Measurements from ENCODE around the gene GNB5.

Gene GNB5

DNA sequence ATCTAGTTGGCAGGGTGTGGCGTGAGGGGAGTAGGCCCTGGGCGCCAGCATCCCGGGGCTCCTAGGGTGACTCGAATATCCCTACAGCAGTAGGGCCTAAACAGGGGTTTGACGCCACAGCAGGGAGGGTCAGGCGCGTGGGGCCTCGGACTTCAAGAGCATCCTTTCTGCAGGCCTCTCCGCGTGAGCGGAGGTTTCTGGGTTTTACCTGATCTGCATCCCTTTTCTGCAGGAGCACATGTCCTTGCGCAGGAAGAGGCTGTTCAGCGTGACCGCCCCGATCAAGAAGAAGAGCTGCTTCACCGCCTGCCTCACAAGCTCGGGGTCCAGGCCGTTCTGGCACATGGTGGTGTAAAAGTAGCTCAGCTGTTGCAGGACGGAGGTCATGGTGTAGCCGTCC, 13.5 kb upstream of the GNB5 start:
- H3K9me3 ChIP-seq (ENCODE audit: control insufficient read depth, low read length): no peaks in the 10 kb centered on the region
- no peak overlapping the region for H3K4me3 ChIP-seq (ENCODE audit: low read length)
- no peak overlapping the region for H3K9ac ChIP-seq (ENCODE audit: low read length)
- no peaks in the 10 kb centered on the region for H3K4me1 ChIP-seq (ENCODE audit: control insufficient read depth, insufficient read depth, low read length)
- H3K36me3 ChIP-seq (ENCODE audit: control insufficient read depth, insufficient read depth, low read length): peaks cover 9% of the 10 kb centered on the region
- no peaks in the 10 kb centered on the region for H3K27me3 ChIP-seq (ENCODE audit: control insufficient read depth, insufficient read depth, low read length)

DNA sequence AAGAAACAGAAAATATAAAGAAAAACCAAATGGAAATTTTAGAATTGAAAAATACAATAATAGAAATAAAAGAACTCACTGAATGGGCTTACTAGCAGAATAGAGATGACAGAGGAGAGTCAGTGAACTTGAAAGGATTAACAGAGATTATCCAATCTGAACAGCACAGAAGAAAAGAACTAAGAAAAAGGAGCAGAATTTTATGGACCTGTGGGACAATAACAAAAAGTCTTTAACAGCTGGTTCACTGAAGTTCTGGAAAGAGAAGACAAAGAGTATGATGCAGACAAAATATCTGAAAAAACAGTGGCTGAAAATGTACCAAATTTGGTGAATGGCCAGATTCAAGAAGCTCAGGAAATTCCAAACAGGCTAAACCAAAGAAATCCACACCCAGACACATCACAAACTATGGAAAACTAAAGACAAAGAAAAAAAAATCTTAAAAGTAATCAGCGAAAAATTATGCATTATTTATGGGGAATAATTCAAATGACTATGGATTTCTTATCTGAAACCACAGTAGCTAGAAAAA, 9.7 kb upstream of the GNB5 start:
- Histone ChIP-seq H3K9me3 (ENCODE audit: control insufficient read depth, low read length) (no peaks in the 10 kb centered on the region), H3K4me1 (ENCODE audit: control insufficient read depth, insufficient read depth, low read length) (no peaks in the 10 kb centered on the region), H3K4me3 (ENCODE audit: low read length) (no peak overlapping the region), H3K36me3 (ENCODE audit: control insufficient read depth, insufficient read depth, low read length) (peaks cover 5% of the 10 kb centered on the region), H3K9ac (ENCODE audit: low read length) (no peak overlapping the region), H3K27me3 (ENCODE audit: control insufficient read depth, insufficient read depth, low read length) (no peaks in the 10 kb centered on the region)

GRCh38 chr15:52199271-52199670, 8.1 kb upstream of the GNB5 start:
- no peaks in the 10 kb centered on the region for H3K9me3 ChIP-seq (ENCODE audit: control insufficient read depth, low read length)
- peaks cover 2% of the 10 kb centered on the region for H3K36me3 ChIP-seq (ENCODE audit: control insufficient read depth, insufficient read depth, low read length)

GRCh38 chr15:52196891-52197290, 5.7 kb upstream of the GNB5 start:
- H3K36me3 ChIP-seq (ENCODE audit: control insufficient read depth, insufficient read depth, low read length): no peaks in the 10 kb centered on the region

More at GRCh38 chr15:52199271-52199670, 8.1 kb upstream of the GNB5 start:
- H3K4me3 ChIP-seq (ENCODE audit: low read length): no peak overlapping the region
- H3K9ac ChIP-seq (ENCODE audit: low read length): no peak overlapping the region
- H3K27me3 ChIP-seq (ENCODE audit: control insufficient read depth, insufficient read depth, low read length): no peaks in the 10 kb centered on the region
- H3K4me1 ChIP-seq (ENCODE audit: control insufficient read depth, insufficient read depth, low read length): no peaks in the 10 kb centered on the region

DNA sequence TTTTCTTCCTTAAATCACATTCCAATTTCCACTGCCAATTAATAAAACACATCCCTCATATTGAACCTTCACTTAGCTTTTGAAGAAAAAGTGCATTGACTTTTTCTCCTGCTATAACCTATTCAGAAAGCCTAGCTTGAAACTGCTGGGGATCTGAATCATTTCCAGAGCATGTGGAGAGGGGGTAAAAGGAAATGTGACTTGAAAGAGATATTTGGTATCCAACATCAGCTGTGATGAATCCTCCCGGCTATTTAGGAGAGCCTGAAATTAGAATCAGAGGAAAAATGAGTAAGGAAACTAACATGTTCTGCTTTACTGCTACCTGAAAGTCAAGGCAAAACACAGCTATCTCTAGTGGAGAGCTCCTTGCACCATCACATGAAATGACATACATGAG, 2.6 kb upstream of the GNB5 start:
- H3K9me3 ChIP-seq (ENCODE audit: control insufficient read depth, low read length): no peaks in the 10 kb centered on the region

More at GRCh38 chr15:52196891-52197290, 5.7 kb upstream of the GNB5 start:
- Histone ChIP-seq H3K9me3 (ENCODE audit: control insufficient read depth, low read length) (no peaks in the 10 kb centered on the region), H3K4me3 (ENCODE audit: low read length) (no peak overlapping the region), H3K4me1 (ENCODE audit: control insufficient read depth, insufficient read depth, low read length) (no peaks in the 10 kb centered on the region), H3K27me3 (ENCODE audit: control insufficient read depth, insufficient read depth, low read length) (no peaks in the 10 kb centered on the region), H3K9ac (ENCODE audit: low read length) (no peak overlapping the region)

GRCh38 chr15:52193321-52193720, 2.1 kb upstream of the GNB5 start:
- H3K36me3 ChIP-seq (ENCODE audit: control insufficient read depth, insufficient read depth, low read length): no peaks in the 10 kb centered on the region
- no peaks in the 10 kb centered on the region for H3K9me3 ChIP-seq (ENCODE audit: control insufficient read depth, low read length)
- H3K4me1 ChIP-seq (ENCODE audit: control insufficient read depth, insufficient read depth, low read length): no peaks in the 10 kb centered on the region
- no peaks in the 10 kb centered on the region for H3K27me3 ChIP-seq (ENCODE audit: control insufficient read depth, insufficient read depth, low read length)
- no peak overlapping the region for H3K4me3 ChIP-seq (ENCODE audit: low read length)
- H3K9ac ChIP-seq (ENCODE audit: low read length): no peak overlapping the region

More for the DNA sequence above, 2.6 kb upstream of the GNB5 start:
- Histone ChIP-seq H3K9ac (ENCODE audit: low read length) (no peak overlapping the region), H3K36me3 (ENCODE audit: control insufficient read depth, insufficient read depth, low read length) (no peaks in the 10 kb centered on the region), H3K27me3 (ENCODE audit: control insufficient read depth, insufficient read depth, low read length) (no peaks in the 10 kb centered on the region), H3K4me3 (ENCODE audit: low read length) (no peak overlapping the region), H3K4me1 (ENCODE audit: control insufficient read depth, insufficient read depth, low read length) (no peaks in the 10 kb centered on the region)

- no peak overlapping the region for H3K4me3 ChIP-seq (ENCODE audit: low read length)
- H3K36me3 ChIP-seq (ENCODE audit: control insufficient read depth, insufficient read depth, low read length): no peaks in the 10 kb centered on the region
- peaks cover 9% of the 10 kb centered on the region for H3K4me1 ChIP-seq (ENCODE audit: control insufficient read depth, insufficient read depth, low read length)
- H3K9me3 ChIP-seq (ENCODE audit: control insufficient read depth, low read length): no peaks in the 10 kb centered on the region
- no peaks in the 10 kb centered on the region for H3K27me3 ChIP-seq (ENCODE audit: control insufficient read depth, insufficient read depth, low read length)
- H3K9ac ChIP-seq (ENCODE audit: low read length): no peak overlapping the region
These were observed 4.3 kb downstream of the GNB5 start for GRCh38 chr15:52186651-52187486.

DNA sequence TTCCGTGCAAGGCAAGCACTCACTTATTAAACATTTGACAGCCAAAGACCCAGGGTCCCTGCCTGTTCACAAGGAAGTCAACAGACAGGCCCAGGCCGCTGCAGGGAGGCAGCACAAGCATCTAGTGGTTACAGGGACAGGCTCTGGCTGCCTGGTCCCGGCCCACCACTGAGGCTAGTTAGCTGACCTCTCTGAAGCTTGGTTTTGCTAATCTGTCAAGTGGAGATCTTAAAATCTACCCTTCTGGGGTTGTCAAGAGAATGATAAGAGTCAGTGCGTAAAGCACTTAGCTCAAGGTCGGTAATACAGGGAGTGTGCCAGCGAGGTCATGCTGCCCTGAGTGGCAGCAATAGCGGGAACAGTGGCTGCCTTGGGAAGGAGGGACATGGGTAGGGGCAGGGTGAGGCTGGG, 6.0 kb downstream of the GNB5 start:
- peaks cover 13% of the 10 kb centered on the region for H3K4me1 ChIP-seq (ENCODE audit: control insufficient read depth, insufficient read depth, low read length)
- no peaks in the 10 kb centered on the region for H3K36me3 ChIP-seq (ENCODE audit: control insufficient read depth, insufficient read depth, low read length)

GRCh38 chr15:52184721-52185120, 6.5 kb downstream of the GNB5 start:
- H3K27me3 ChIP-seq (ENCODE audit: control insufficient read depth, insufficient read depth, low read length): peaks cover 6% of the 10 kb centered on the region
- H3K4me3 ChIP-seq (ENCODE audit: low read length): no peak overlapping the region
- no peaks in the 10 kb centered on the region for H3K36me3 ChIP-seq (ENCODE audit: control insufficient read depth, insufficient read depth, low read length)
- no peak overlapping the region for H3K9ac ChIP-seq (ENCODE audit: low read length)
- H3K9me3 ChIP-seq (ENCODE audit: control insufficient read depth, low read length): no peaks in the 10 kb centered on the region
- peaks cover 13% of the 10 kb centered on the region for H3K4me1 ChIP-seq (ENCODE audit: control insufficient read depth, insufficient read depth, low read length)

More for the DNA sequence above, 6.0 kb downstream of the GNB5 start:
- Histone ChIP-seq H3K9ac (ENCODE audit: low read length) (no peak overlapping the region), H3K9me3 (ENCODE audit: control insufficient read depth, low read length) (no peaks in the 10 kb centered on the region), H3K27me3 (ENCODE audit: control insufficient read depth, insufficient read depth, low read length) (peaks cover 6% of the 10 kb centered on the region), H3K4me3 (ENCODE audit: low read length) (no peak overlapping the region)

GRCh38 chr15:52183562-52184173, 7.5 kb downstream of the GNB5 start:
- no peaks in the 10 kb centered on the region for H3K9me3 ChIP-seq (ENCODE audit: control insufficient read depth, low read length)
- H3K4me1 ChIP-seq (ENCODE audit: control insufficient read depth, insufficient read depth, low read length): peaks cover 18% of the 10 kb centered on the region
- no peak overlapping the region for H3K4me3 ChIP-seq (ENCODE audit: low read length)
- H3K27me3 ChIP-seq (ENCODE audit: control insufficient read depth, insufficient read depth, low read length): peaks cover 10% of the 10 kb centered on the region
- H3K9ac ChIP-seq (ENCODE audit: low read length): no peak overlapping the region
- no peaks in the 10 kb centered on the region for H3K36me3 ChIP-seq (ENCODE audit: control insufficient read depth, insufficient read depth, low read length)

GRCh38 chr15:52181938-52182780, 9.0 kb downstream of the GNB5 start:
- no peak overlapping the region for H3K9ac ChIP-seq (ENCODE audit: low read length)
- H3K9me3 ChIP-seq (ENCODE audit: control insufficient read depth, low read length): no peaks in the 10 kb centered on the region
- H3K4me1 ChIP-seq (ENCODE audit: control insufficient read depth, insufficient read depth, low read length): peaks cover 19% of the 10 kb centered on the region
- H3K36me3 ChIP-seq (ENCODE audit: control insufficient read depth, insufficient read depth, low read length): no peaks in the 10 kb centered on the region
- H3K27me3 ChIP-seq (ENCODE audit: control insufficient read depth, insufficient read depth, low read length): peaks cover 12% of the 10 kb centered on the region
- H3K4me3 ChIP-seq (ENCODE audit: low read length): no peak overlapping the region
